Body of pancreas (tissue), 4 donors: ENCODE results near the gene NR1H3. TPM values are rescaled to one million over a fixed set of nuclear protein-coding genes. Genes with fewer than 3 reads are reported as not detected.

Experiments
- ATAC-seq: fragments of 150-250 bp; one replicate; pipeline ENCODE4 v1.9.1; 2016
- DNase-seq, 4 donors: peaks; one replicate each; pipeline ENCODE4 v3.0.0-alpha.2; 2019
- H3K27ac ChIP-seq, 4 donors: fragments of 200-600 bp; sonication (generic); 1 replicate in 3 of 4; 2 replicates in 1 of 4; pipeline versions ENCODE4 v1.5.1 to v1.6.1; 2016 to 2019; ENCODE audit warnings: mild to moderate bottlenecking in 1 of 4, mixed read lengths in 1 of 4, moderate library complexity in 1 of 4
- H3K27me3 ChIP-seq, 2 donors: fragments of 200-600 bp; sonication (generic); one replicate each; pipeline ENCODE4 v1.6.0; 2016; ENCODE audit warnings: mild to moderate bottlenecking in 1 of 2
- H3K36me3 ChIP-seq, 2 donors: fragments of 200-600 bp; sonication (generic); replicated peaks in 1 of 2; 2 replicates each; pipeline ENCODE4 v1.5.1; 2016; ENCODE audit warnings: low read depth in 2 of 2; ENCODE audit not compliant: insufficient read depth in 1 of 2
- H3K4me1 ChIP-seq: fragments of 200-600 bp; sonication (generic); one replicate; pipeline ENCODE4 v1.6.0; 2016
- H3K4me3 ChIP-seq, 2 donors: fragments of 200-600 bp; sonication (generic); 1 replicate in 1 of 2; 2 replicates in 1 of 2; pipeline ENCODE4 v1.5.1; 2016 to 2019
- H3K9me3 ChIP-seq, 3 donors: fragments of 200-600 bp; sonication (generic); 1 replicate in 2 of 3; 2 replicates in 1 of 3; pipeline ENCODE4 v1.5.1; 2016
- POLR2A ChIP-seq, 3 donors: fragments of 450-650 bp; IDR thresholded peaks; one replicate each; pipeline ENCODE4 v1.6.1; 2016; ENCODE audit warnings: antibody characterized with exemption in 3 of 3, mild to moderate bottlenecking in 2 of 3
- WGBS, 2 donors: methylation state at CpG; one replicate each; pipeline ENCODE4 v1.1.5; 2017; 5-methylcytosine and 5-hydroxymethylcytosine counted together
- intact Hi-C: fragments of 100-400 bp; cut with DNase I; formaldehyde crosslinking; loops from one replicate; pipeline ENCODE4 v1.15.1; 2023
- total RNA-seq, 2 donors: library from RNA; depleted of rRNA; stranded (reverse); fragments of >200 nt; gene quantifications; one replicate each; pipeline ENCODE4 v1.1.0, GENCODE V29; 2016
- TF ChIP-seq, protein P1 (sequence below), 7 experiments: fragments of 450-650 bp in 4 of 7; fragments of 200-600 bp in 3 of 7; sonication (generic) in 3 of 7; IDR thresholded peaks; one replicate each; pipeline ENCODE4 v1.5.1; 2016 to 2019; ENCODE audit warnings: antibody characterized with exemption in 7 of 7

The NR1H3 gene
- total RNA-seq, 2 donors from 2014 or later: 17.9 to 33.9 TPM

DNA sequence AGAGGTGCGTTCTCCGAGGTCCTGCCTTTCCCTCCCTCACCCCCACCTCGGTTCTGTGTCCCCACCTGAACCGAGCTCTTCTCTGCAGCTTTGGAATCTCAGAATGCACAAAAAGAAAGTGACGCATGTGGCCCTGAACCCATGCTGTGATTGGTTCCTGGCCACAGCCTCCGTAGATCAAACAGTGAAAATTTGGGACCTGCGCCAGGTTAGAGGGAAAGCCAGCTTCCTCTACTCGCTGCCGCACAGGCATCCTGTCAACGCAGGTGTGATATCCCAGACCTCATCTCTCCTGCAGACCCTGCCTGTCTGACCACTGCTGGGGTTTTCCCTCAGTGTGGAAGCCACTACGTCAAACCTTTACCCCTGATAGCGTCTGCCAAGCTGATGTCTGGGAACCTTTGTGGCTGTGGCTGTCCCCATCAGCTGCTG lies 23.1 kb upstream of the NR1H3 start:
- Histone ChIP-seq H3K36me3 (peaks cover 0 to 7% of the 10 kb centered on the region in 2 donors), H3K4me3 (no peak overlapping the region), H3K4me1 (peaks cover 23% of the 10 kb centered on the region), H3K27ac (peak overlapping the region; percentile 58 to 78 (median 70)), H3K9me3 (no peaks in the 10 kb centered on the region), H3K27me3 (no peaks in the 10 kb centered on the region)
- TF ChIP-seq POLR2A (IDR thresholded peaks at IDR 0.05): peak in 2 of 3 donors; percentile 13 to 19
- TF ChIP-seq, protein P1, sequence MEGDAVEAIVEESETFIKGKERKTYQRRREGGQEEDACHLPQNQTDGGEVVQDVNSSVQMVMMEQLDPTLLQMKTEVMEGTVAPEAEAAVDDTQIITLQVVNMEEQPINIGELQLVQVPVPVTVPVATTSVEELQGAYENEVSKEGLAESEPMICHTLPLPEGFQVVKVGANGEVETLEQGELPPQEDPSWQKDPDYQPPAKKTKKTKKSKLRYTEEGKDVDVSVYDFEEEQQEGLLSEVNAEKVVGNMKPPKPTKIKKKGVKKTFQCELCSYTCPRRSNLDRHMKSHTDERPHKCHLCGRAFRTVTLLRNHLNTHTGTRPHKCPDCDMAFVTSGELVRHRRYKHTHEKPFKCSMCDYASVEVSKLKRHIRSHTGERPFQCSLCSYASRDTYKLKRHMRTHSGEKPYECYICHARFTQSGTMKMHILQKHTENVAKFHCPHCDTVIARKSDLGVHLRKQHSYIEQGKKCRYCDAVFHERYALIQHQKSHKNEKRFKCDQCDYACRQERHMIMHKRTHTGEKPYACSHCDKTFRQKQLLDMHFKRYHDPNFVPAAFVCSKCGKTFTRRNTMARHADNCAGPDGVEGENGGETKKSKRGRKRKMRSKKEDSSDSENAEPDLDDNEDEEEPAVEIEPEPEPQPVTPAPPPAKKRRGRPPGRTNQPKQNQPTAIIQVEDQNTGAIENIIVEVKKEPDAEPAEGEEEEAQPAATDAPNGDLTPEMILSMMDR (IDR thresholded peaks at IDR 0.05): no peak
- 10 to 15% methylated on average over 5 to 12 of the region's 12 CpGs for WGBS, 2 donors
- intact Hi-C loops: no loop called here
- ATAC-seq (peak; percentile 91), DNase-seq (peak; percentile 88 to 90 (median 90))

DNA sequence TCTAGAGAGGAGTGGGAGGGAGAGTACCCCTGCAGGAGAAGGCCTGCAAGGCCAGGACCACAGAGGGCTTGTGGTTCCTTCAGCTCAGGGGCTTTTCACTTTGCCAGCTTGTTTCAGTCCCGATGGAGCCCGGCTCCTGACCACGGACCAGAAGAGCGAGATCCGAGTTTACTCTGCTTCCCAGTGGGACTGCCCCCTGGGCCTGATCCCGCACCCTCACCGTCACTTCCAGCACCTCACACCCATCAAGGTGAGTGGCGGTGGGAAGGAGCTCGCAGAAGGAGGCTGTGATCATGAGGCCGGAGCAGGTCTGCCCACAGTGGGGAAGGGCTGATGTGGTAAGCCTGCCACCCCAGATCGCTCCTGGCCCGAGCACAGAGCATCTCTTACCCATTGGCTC lies 22.6 kb upstream of the NR1H3 start:
- Histone ChIP-seq H3K4me3 (no peak overlapping the region), H3K27ac (peak overlapping the region in 3 of 4 donors; percentile 65 to 78 (median 74)), H3K9me3 (no peaks in the 10 kb centered on the region), H3K36me3 (peaks cover 0 to 12% of the 10 kb centered on the region in 2 donors), H3K4me1 (peaks cover 23% of the 10 kb centered on the region), H3K27me3 (no peaks in the 10 kb centered on the region)
- ATAC-seq (no peak), DNase-seq (no peak)
- WGBS, 2 donors: 58 to 72% methylated on average over 11 to 12 of the region's 12 CpGs
- intact Hi-C loops: no loop called here
- TF ChIP-seq, protein P1 (IDR thresholded peaks at IDR 0.05): no peak
- no peak for TF ChIP-seq POLR2A (IDR thresholded peaks at IDR 0.05)

DNA sequence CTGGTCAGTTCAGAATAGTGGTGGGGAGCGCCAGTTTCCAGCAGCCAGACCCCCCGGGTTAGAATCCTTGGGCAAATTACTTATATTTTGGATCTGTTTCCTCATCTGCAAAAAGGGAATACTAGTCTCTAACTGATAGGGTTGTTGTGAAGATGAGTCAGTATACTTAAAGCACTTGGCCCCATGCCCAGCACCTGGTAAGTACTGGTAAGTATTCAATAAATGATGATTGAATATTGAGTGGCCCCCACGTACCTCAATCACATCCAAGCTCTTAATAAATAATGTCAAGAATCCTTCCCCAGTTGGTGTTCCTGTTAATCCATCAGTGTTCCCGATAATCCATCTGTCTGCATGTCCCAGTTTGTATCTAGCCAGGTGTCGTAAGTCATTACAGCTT lies 21.3 kb upstream of the NR1H3 start:
- Histone ChIP-seq H3K4me3 (no peak overlapping the region), H3K36me3 (peaks cover 3 to 18% of the 10 kb centered on the region in 2 donors), H3K4me1 (peaks cover 23% of the 10 kb centered on the region), H3K27me3 (no peaks in the 10 kb centered on the region), H3K27ac (no peak overlapping the region), H3K9me3 (no peaks in the 10 kb centered on the region)
- ATAC-seq (no peak), DNase-seq (no peak)
- TF ChIP-seq POLR2A (IDR thresholded peaks at IDR 0.05): no peak
- intact Hi-C loops: no loop called here
- WGBS, 2 donors: 82 to 83% methylated on average over 5 of the region's 5 CpGs

DNA sequence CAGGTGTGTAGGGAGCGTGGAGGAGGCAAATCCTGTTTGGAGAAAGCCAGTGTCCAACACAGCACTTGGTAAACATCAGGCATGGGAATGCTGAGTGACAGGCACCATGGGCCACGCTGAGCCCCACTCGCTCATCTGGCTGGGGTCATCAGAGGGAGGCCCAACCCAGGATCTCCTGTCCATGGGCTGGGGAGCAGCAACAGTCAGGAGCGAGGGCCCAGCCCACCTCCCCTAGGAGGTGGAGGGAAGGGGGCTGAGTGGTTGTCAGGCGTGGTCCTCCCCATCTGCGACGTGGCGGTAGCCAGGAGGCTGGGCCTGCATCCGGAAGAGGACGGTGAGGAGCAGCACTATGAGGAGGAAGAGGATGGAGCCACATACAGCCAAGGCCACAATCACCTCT lies 17.9 kb upstream of the NR1H3 start:
- Histone ChIP-seq H3K4me3 (no peak overlapping the region), H3K9me3 (no peaks in the 10 kb centered on the region), H3K27ac (no peak overlapping the region), H3K4me1 (peaks cover 4% of the 10 kb centered on the region), H3K27me3 (no peaks in the 10 kb centered on the region), H3K36me3 (peaks cover 10 to 39% of the 10 kb centered on the region in 2 donors)
- no peak for DNase-seq
- 92 to 93% methylated on average over 9 to 10 of the region's 10 CpGs for WGBS, 2 donors
- intact Hi-C loops: no loop called here
- ATAC-seq: no peak
- TF ChIP-seq, protein P1 (IDR thresholded peaks at IDR 0.05): no peak
- TF ChIP-seq POLR2A (IDR thresholded peaks at IDR 0.05): no peak

DNA sequence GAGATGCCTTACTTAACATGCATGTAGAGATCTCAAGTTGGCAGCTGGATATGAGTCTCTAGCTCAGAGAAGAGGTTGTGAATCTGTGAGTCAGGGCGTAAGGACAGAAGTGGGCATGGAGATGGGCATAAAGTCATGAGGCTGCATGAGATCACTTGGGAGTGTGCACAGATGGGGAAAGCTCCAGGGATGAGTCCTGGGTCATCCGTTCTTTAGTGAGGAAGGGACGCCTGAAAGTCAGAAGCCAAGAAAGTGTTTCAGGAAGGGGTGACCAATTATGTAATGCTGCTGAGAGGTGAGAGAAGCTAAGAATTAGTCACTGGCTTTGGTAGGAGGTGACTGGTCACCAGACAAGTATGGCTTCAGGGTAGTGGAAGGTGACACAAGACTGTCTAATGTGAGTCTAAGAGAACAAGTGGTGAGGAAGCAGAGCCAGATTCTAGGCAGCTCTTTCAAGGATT lies 15.9 kb upstream of the NR1H3 start:
- peaks cover 10 to 46% of the 10 kb centered on the region in 2 donors for H3K36me3 ChIP-seq
- no peak for ATAC-seq
- 90 to 91% methylated on average over 3 of the region's 3 CpGs for WGBS, 2 donors

More for the DNA sequence above, 15.9 kb upstream of the NR1H3 start:
- Histone ChIP-seq H3K9me3 (no peaks in the 10 kb centered on the region), H3K27me3 (no peaks in the 10 kb centered on the region), H3K4me1 (peaks cover 10% of the 10 kb centered on the region), H3K4me3 (no peak overlapping the region), H3K27ac (no peak overlapping the region)
- no peak for TF ChIP-seq POLR2A (IDR thresholded peaks at IDR 0.05)
- TF ChIP-seq, protein P1 (IDR thresholded peaks at IDR 0.05): no peak
- DNase-seq: no peak
- intact Hi-C loops: no loop called here
